Suppressor macrophage treated with lipopolysaccharide for 1 hour (primary cell): ENCODE data around the gene SYT13.

Source experiments
- DNase-seq, 3 donors: peaks; one replicate each; pipeline ENCODE4 v3.0.0-alpha.2; 2020 to 2022

The SYT13 gene

GRCh38 chr11:45215098-45215865 lies 70.9 kb downstream of the SYT13 start:
- DNase-seq, result peak; percentile 5 to 29 (median 26)

GRCh38 chr11:45213717-45214116 lies 72.4 kb downstream of the SYT13 start:
- no peak for DNase-seq

- no peak for DNase-seq
Observed at GRCh38 chr11:45213316-45213665, 72.8 kb downstream of the SYT13 start.

- DNase-seq, result no peak
Observed at GRCh38 chr11:45212566-45213315, 73.4 kb downstream of the SYT13 start.

GRCh38 chr11:45211732-45212131 lies 74.4 kb downstream of the SYT13 start:
- DNase-seq, result no peak

- no peak for DNase-seq
Observed at GRCh38 chr11:45210846-45211245, 75.3 kb downstream of the SYT13 start.

GRCh38 chr11:45209891-45210699 lies 76.0 kb downstream of the SYT13 start:
- peak; percentile 23 to 64 (median 35) for DNase-seq

GRCh38 chr11:45209000-45209879 lies 76.9 kb downstream of the SYT13 start:
- no peak for DNase-seq

- no peak for DNase-seq
Observed at GRCh38 chr11:45208135-45208534, 78.0 kb downstream of the SYT13 start.

GRCh38 chr11:45205978-45206377 lies 80.2 kb downstream of the SYT13 start:
- DNase-seq, result no peak

- no peak for DNase-seq
Observed at GRCh38 chr11:45204761-45205160, 81.4 kb downstream of the SYT13 start.

- no peak for DNase-seq
Observed at GRCh38 chr11:45193695-45194094, 92.4 kb downstream of the SYT13 start.
